NCI-H146 (cell line): ENCODE results near the gene NUBP2.

Experiments used
- DNase-seq: peaks from one replicate; lab custom pipeline; 2025; lab: John Stamatoyannopoulos, UW

The NUBP2 gene

DNA sequence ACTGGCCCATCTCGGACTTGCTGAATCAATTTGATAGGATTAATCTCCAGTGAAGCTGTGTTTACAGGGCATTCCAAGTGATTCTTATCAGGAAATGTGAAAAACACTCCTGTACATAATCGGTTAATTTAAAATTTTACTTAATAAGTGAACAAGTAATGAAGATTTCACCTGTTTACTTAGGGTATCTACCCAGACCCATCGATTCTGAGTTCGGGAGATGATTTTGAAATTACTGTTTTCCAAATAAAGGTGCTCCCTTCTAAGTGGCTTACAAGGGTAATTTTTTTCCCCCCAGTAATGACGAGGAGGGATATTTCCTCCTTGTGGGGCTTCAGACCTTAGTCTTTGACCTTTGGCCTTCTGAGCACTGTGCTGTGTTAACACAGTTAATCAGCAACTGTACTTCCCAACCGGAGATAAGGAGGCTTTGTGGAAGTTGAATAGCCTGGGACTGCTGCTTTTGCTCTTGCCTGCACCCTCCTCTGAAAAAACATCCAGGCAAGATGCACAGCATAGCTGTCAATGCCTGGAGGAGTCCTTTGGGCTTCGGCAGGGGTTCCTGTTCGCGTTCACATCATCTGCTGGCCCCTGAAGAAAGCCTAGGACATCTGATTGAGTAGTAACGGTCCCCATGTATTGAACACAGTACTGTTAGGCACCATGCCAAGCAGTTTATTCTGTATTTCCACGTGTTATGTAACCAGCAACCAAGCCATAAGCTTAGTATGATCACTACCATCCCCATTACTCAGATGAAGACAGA, 46.1 kb downstream of the NUBP2 start:
- DNase-seq: no peak

GRCh38 chr16:1830213-1830612, 47.5 kb downstream of the NUBP2 start:
- no peak for DNase-seq

- DNase-seq: no peak
Measured at GRCh38 chr16:1831186-1832075, 48.7 kb downstream of the NUBP2 start.

DNA sequence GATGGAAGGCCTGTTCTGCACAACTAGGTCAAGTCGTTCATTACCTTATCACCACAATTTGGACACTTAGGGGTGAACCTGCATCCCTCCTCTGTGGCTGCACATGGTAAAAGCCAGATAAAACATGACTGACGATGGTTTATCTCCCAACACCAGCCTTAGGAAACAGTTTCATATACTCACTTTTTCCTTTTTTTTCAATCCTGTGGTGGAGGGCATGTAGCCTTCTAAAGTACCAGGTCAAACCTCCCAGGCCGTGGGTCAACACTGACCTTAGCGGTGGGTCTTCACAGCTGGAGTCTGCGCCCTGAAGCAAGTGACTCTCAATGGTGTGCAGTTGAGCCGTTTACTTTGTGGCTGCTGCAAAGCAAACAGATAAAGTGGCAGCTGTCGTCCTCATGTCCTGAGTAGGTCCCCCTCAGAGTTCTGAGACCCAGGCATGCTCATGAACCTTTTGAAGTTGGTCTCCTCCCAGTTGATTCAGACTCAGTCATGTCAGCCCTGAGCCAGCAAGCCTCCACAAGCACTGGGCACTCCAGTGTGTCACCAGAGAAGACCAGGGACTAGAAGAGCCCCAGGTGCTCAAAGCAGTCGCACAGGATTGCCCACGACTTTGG, 50.2 kb downstream of the NUBP2 start:
- peak; percentile 90 for DNase-seq

- no peak for DNase-seq
Measured at GRCh38 chr16:1834096-1834495, 51.3 kb downstream of the NUBP2 start.
